ENCODE measurements around the gene ITGB8.
"Not testable (repeated sequence)": the region's sequence is repeated elsewhere in the genome, so short reads cannot be mapped to it uniquely, and the experiment has no call there.

- not testable (repeated sequence) for TF ChIP-seq CTCF (conservative IDR thresholded peaks at IDR 0.05; ENCODE audit: low read depth, low read length); RAD21 (IDR thresholded peaks at IDR 0.05; ENCODE audit: low read length); MAZ (IDR thresholded peaks at IDR 0.05; ENCODE audit: borderline replicate concordance, low read depth, low read length); BHLHE40 (IDR thresholded peaks at IDR 0.05; ENCODE audit: low read depth, low read length); POLR2A (IDR thresholded peaks at IDR 0.05; ENCODE audit: low read depth, low read length); CEBPB (IDR thresholded peaks at IDR 0.05; ENCODE audit: low read depth, low read length); SMC3 (IDR thresholded peaks at IDR 0.05; ENCODE audit: low read depth, low read length); USF2 (IDR thresholded peaks at IDR 0.05; ENCODE audit: low read depth, low read length); NFE2L2 (IDR thresholded peaks at IDR 0.05; ENCODE audit: low read depth, low read length); ELK1 (IDR thresholded peaks at IDR 0.05; ENCODE audit: borderline replicate concordance, low read depth, low read length); RFX5 (IDR thresholded peaks at IDR 0.05; ENCODE audit: low read depth, low read length); MAFK (IDR thresholded peaks at IDR 0.05; ENCODE audit: low read depth, low read length); RCOR1 (IDR thresholded peaks at IDR 0.05; ENCODE audit: insufficient replicate concordance, low read length)
These were observed 28.4 kb upstream of the ITGB8 start for GRCh38 chr7:20302300-20302699.

All from IMR-90 (cell line).